HG03378 (cell line): Measurements from ENCODE around the gene PACRG.

Source experiments
- ATAC-seq: cut with Tn5 transposase; IDR thresholded peaks from one replicate; pipeline ENCODE4 v1.9.1; 2021; ENCODE audit warnings: mild to moderate bottlenecking, moderate library complexity; ENCODE audit not compliant: unreplicated experiment

Gene PACRG

DNA sequence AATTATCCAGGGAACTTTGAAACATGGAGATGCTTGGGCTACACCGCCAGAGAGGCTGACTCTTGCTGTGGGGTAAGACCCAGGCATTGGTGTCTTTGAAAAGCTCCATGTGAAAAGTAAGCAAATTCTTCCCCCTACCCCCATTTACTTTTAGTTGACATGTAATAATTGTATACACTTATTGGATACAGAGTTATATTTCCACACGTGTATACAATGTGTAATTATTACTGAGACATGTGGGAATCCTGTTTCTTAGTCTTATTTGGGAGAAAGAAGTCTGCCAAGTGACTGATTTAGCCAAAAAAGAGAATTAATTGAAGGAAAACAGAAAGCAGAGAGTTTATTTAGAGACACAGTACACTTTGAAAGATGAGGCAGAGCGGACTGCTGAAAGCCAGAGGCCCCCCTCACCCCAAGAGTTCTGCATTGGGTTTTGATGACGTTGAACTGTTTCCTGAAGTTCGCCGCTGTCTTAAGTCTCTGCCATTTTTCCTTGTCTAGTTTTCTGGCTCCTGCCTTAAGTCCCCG lies 193.8 kb downstream of the PACRG start:
- no peak for ATAC-seq

GRCh38 chr6:162922563-162923166 lies 194.9 kb downstream of the PACRG start:
- ATAC-seq, result no peak

- no peak for ATAC-seq
Observed at GRCh38 chr6:162934844-162935243, 207.1 kb downstream of the PACRG start.

DNA sequence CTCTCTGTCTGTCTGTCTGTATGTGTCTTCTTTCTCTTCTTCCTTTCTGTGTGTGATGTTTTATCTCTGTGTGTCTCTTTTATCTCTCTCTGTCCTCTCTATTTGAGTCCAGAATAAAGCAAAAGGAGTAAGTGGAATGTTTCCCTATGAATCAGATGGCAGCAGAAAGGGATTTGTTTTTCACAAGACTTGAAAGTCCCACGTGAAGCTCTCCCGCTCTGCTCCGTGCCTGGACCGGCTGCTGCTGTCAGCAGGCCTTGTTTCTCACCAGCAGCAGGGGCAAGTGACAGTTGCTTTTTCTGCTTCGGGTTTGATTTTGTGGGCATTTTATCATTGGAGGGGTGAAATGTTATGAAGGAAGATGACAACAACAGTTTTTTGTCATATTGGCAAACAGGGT lies 212.7 kb downstream of the PACRG start:
- ATAC-seq, result no peak

GRCh38 chr6:162941128-162941527 lies 213.4 kb downstream of the PACRG start:
- no peak for ATAC-seq

DNA sequence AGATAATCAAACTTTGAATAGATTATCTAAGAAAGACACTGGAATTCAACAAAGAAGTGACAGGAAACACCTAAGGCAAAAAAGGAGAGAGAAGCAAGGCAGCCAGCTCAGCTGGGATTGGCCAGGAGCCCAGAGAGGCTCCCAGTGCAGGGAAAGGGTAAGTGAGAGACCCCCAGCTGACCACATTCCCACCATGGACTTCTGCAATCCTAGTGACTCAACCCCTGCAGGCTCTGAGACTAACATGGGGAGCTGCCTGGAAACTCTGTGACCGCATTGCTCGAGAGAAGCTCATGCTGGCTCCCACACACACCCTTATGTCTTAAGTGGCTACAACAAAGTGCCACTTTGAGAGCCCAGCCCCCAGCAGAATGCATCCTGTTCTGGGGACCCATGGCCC lies 215.1 kb downstream of the PACRG start:
- no peak for ATAC-seq

- ATAC-seq, result no peak
Observed at GRCh38 chr6:162943369-162943768, 215.6 kb downstream of the PACRG start.

DNA sequence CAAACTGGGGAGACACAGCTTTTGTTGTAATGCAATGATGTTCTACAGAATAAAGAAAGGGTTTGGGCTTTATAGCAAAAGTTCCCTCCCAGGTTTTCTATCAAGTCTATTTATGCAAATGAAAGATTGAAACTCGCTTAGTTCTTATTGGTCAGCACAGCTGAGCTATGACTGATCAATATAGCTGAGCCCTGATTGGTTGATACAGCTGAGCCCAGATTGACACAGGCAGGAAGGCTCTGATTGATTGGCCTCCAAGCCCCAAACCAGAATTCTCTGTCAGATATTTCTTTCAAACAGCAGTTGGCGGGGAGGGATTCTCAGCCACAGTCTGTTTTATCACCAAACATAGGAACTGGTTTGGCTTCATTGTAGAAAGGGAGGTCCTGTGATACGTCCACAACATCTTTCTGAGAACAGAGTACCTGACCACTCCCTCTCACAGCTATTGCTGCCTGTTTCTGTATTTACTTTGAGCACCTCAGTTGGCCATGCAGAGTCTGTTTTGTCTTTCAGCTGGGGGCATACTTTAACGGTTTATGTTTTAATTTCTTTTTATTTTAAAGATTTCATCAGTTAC lies 223.5 kb downstream of the PACRG start:
- ATAC-seq, result no peak

DNA sequence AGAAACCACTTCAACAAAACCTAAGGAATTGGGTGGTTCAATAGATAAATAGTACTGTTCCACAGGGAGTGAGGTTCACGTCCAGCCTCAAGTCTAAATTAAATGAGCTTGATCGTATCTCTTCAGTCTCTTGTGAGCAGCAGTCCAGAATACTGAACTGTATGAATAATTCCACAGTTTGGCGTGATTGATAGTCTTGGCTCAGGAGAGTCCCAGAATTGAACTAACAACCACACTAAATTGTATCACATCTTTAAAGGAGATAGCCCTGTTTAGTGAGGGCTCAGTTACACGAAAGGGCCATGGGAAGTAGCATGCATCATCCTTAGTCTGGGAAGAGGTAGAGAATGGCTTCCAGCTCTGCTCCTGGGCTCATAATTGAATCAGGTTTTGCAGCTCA lies 224.6 kb downstream of the PACRG start:
- no peak for ATAC-seq

- ATAC-seq, result no peak
Observed at GRCh38 chr6:162957062-162957461, 229.3 kb downstream of the PACRG start.

GRCh38 chr6:162960679-162961457 lies 233.1 kb downstream of the PACRG start:
- no peak for ATAC-seq

- no peak for ATAC-seq
Observed at GRCh38 chr6:162962093-162962492, 234.3 kb downstream of the PACRG start.

- no peak for ATAC-seq
Observed at GRCh38 chr6:162963861-162964260, 236.1 kb downstream of the PACRG start.

GRCh38 chr6:162964488-162965140 lies 236.8 kb downstream of the PACRG start:
- ATAC-seq, result no peak

- no peak for ATAC-seq
Observed at GRCh38 chr6:162965366-162965765, 237.6 kb downstream of the PACRG start.

DNA sequence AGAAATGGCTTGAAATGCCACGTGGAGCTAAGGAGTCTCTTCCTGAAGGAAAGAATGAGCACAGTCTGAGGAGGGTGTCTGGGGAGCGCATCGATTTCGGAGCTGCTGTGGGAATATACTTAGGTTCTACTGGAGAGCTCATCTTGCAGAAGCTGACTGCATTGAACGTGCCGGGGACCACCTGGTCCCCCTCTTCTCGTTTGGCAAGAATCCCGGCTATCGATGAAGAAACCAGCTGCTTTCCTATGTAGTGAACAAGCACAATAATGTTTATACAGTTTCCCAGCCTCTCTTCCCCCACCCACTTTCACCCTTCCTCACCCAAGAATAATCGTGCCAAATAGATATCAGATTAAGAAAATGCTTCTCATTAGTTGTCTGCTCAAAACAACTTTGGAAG lies 242.5 kb downstream of the PACRG start:
- no peak for ATAC-seq

- ATAC-seq, result no peak
Observed at GRCh38 chr6:162971356-162971755, 243.6 kb downstream of the PACRG start.

- no peak for ATAC-seq
Observed at GRCh38 chr6:162973151-162973872, 245.5 kb downstream of the PACRG start.

DNA sequence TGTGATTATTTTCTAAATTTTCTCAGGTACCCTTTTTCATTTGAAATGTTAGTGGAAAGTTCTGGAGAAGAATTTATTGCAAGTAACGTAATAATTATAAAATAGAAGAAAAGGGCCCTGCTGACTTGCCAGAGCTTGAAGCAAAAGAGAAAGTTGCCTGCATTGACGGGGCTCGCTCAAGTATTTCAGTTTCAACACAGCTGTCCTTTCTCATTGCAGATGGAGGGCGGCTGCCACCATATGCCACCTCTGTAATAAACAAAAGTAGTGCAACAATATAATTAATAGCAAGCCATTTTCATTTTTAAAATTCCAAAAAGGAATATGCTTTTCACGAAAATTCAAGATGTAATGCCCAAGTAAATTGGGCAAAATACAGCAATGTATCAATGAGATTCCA lies 246.2 kb downstream of the PACRG start:
- ATAC-seq, result no peak

DNA sequence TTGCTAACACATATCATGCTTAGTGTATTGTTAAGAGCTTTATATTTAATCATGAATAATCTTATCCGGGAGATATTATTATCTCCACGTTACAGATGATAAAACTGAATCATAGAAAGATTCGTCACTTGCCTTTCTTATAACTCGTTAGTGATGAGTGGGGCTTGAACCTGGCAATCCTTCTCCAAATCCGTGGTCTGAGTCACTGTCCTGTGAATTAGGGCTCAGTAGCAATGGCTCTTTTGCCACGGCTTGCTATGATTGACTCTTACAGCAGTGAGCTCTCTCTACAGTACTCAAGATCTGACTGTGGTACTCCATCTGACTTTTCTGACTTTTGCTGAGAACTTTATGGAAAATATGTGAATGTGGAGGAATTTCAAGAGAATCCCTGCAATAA lies 246.9 kb downstream of the PACRG start:
- no peak for ATAC-seq

GRCh38 chr6:162976141-162976540 lies 248.4 kb downstream of the PACRG start:
- ATAC-seq, result no peak
